Smooth muscle cell (in vitro differentiated cells): ENCODE measurements around the gene KDM4B. TPM values are rescaled to one million over a fixed set of nuclear protein-coding genes. Genes with fewer than 3 reads are reported as not detected.

Experiments
- DNase-seq: peaks from one replicate; lab custom pipeline; 2025; ENCODE audit not compliant: unreplicated experiment; lab: John Stamatoyannopoulos, UW
- H2AFZ ChIP-seq: fragments of 200-600 bp; sonication (generic); 2 replicates; pipeline ENCODE4 v1.6.0; 2016; ENCODE audit warnings: antibody characterized with exemption, low read depth, mild to moderate bottlenecking
- H3F3A ChIP-seq: fragments of 200-600 bp; sonication (generic); 2 replicates; pipeline ENCODE4 v1.6.0; 2017; ENCODE audit warnings: antibody characterized with exemption, low read depth
- H3K27ac ChIP-seq: fragments of 200-600 bp; sonication (generic); 2 replicates; pipeline ENCODE4 v1.5.1; 2016; ENCODE audit warnings: low read depth, mild to moderate bottlenecking
- H3K27me3 ChIP-seq: fragments of 200-600 bp; sonication (generic); 2 replicates; pipeline ENCODE4 v1.6.1; 2016; ENCODE audit warnings: low read depth, mild to moderate bottlenecking
- H3K36me3 ChIP-seq: fragments of 200-600 bp; sonication (generic); 2 replicates; pipeline ENCODE4 v1.5.1; 2016; ENCODE audit warnings: low read depth
- H3K4me1 ChIP-seq: fragments of 200-600 bp; sonication (generic); 2 replicates; pipeline ENCODE4 v1.5.1; 2016; ENCODE audit warnings: low read depth
- H3K4me2 ChIP-seq: fragments of 200-600 bp; sonication (generic); 2 replicates; pipeline ENCODE4 v1.6.0; 2016; ENCODE audit warnings: mild to moderate bottlenecking
- H3K4me3 ChIP-seq: fragments of 200-600 bp; sonication (generic); 2 replicates; pipeline ENCODE4 v1.5.1; 2016; ENCODE audit warnings: mild to moderate bottlenecking
- H3K79me2 ChIP-seq: fragments of 200-600 bp; sonication (generic); 2 replicates; pipeline ENCODE4 v1.6.0; 2016; ENCODE audit warnings: low read depth, mild to moderate bottlenecking
- H3K9ac ChIP-seq: fragments of 200-600 bp; sonication (generic); 2 replicates; pipeline ENCODE4 v1.6.0; 2016; ENCODE audit warnings: low read depth
- H3K9me3 ChIP-seq: fragments of 200-600 bp; sonication (generic); replicated peaks from 2 replicates; pipeline ENCODE4 v1.5.1; 2016; ENCODE audit warnings: low read depth
- H4K20me1 ChIP-seq: fragments of 200-600 bp; sonication (generic); 2 replicates; pipeline ENCODE4 v1.6.0; 2016; ENCODE audit warnings: low read depth
- WGBS: methylation state at CpG from one replicate; pipeline ENCODE4 v1.1.7; 2016; ENCODE audit warnings: low lambda C conversion rate; 5-methylcytosine and 5-hydroxymethylcytosine counted together
- polyA plus RNA-seq: library from polyadenylated mRNA; unstranded; fragments of >200 nt; fragmentation: Nextera tagmentation; extraction: Ambion mirVana; gene quantifications from 2 replicates; pipeline ENCODE4 v1.2.1, GENCODE V29; 2016
- total RNA-seq: library from RNA; depleted of rRNA; stranded (reverse); fragments of >200 nt; gene quantifications from 2 replicates; pipeline ENCODE4 v1.2.3, GENCODE V29; 2014
- TF ChIP-seq, protein P1 (sequence below): fragments of 200-600 bp; sonication (generic); IDR thresholded peaks from 2 replicates; pipeline ENCODE4 v1.5.1; 2017; ENCODE audit warnings: borderline replicate concordance, mild to moderate bottlenecking, antibody characterized with exemption; ENCODE audit not compliant: insufficient read depth, poor library complexity, severe bottlenecking

The KDM4B gene
- total and polyA plus RNA-seq, 2 experiments from 2014 or later, result 27.9 to 32.3 TPM

- Histone ChIP-seq H3K79me2 (peaks cover 85% of the 10 kb centered on the region), H3K4me1 (peaks cover 37% of the 10 kb centered on the region), H3K9me3 (no peaks in the 10 kb centered on the region), H3K27ac (no peak overlapping the region), H3K4me2 (no peak overlapping the region), H2AFZ (no peak overlapping the region), H4K20me1 (peaks cover 100% of the 10 kb centered on the region), H3F3A (peaks cover 15% of the 10 kb centered on the region), H3K36me3 (no peaks in the 10 kb centered on the region), H3K4me3 (no peak overlapping the region), H3K9ac (no peak overlapping the region), H3K27me3 (no peaks in the 10 kb centered on the region)
- TF ChIP-seq, protein P1, sequence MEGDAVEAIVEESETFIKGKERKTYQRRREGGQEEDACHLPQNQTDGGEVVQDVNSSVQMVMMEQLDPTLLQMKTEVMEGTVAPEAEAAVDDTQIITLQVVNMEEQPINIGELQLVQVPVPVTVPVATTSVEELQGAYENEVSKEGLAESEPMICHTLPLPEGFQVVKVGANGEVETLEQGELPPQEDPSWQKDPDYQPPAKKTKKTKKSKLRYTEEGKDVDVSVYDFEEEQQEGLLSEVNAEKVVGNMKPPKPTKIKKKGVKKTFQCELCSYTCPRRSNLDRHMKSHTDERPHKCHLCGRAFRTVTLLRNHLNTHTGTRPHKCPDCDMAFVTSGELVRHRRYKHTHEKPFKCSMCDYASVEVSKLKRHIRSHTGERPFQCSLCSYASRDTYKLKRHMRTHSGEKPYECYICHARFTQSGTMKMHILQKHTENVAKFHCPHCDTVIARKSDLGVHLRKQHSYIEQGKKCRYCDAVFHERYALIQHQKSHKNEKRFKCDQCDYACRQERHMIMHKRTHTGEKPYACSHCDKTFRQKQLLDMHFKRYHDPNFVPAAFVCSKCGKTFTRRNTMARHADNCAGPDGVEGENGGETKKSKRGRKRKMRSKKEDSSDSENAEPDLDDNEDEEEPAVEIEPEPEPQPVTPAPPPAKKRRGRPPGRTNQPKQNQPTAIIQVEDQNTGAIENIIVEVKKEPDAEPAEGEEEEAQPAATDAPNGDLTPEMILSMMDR, result no peak
- WGBS, result 93% methylated on average over 18 of the region's 18 CpGs
- no peak for DNase-seq
These were observed 15.6 kb downstream of the KDM4B start for GRCh38 chr19:4984438-4984990.

DNA sequence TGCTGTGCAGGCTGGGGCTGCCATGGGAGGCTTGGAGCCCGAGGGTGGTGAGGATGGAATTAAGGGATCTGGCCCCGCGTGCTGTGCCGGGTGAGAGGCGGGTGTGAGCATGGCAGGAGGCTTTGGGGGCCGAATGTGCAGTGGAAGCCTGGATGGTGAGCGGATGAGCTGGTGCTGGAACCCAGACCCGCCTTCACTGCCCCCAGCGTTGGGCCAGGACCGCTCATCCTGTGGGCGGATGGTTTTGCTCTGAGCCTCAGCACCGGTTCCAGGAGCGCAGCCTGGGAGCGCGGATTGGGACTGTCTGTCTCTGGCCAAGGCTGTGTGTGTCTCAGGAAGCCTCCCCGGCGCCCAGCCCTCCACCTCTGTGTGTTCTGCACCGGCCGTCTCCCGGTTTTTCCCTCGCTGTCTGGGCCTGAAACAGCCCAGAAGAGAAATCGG lies 16.7 kb downstream of the KDM4B start:
- H3K4me1 ChIP-seq, result peaks cover 31% of the 10 kb centered on the region
- H4K20me1 ChIP-seq, result peaks cover 100% of the 10 kb centered on the region
- TF ChIP-seq, protein P1, result no peak
- no peak for DNase-seq
- H3K9me3 ChIP-seq, result no peaks in the 10 kb centered on the region
- no peak overlapping the region for H3K4me3 ChIP-seq
- H3K27me3 ChIP-seq, result no peaks in the 10 kb centered on the region
- 59% methylated on average over 22 of the region's 22 CpGs for WGBS
- peaks cover 85% of the 10 kb centered on the region for H3K79me2 ChIP-seq
- H2AFZ ChIP-seq, result no peak overlapping the region
- no peak overlapping the region for H3K9ac ChIP-seq
- peaks cover 24% of the 10 kb centered on the region for H3F3A ChIP-seq
- H3K4me2 ChIP-seq, result peak overlapping the region; percentile 48
- no peaks in the 10 kb centered on the region for H3K36me3 ChIP-seq
- no peak overlapping the region for H3K27ac ChIP-seq

DNA sequence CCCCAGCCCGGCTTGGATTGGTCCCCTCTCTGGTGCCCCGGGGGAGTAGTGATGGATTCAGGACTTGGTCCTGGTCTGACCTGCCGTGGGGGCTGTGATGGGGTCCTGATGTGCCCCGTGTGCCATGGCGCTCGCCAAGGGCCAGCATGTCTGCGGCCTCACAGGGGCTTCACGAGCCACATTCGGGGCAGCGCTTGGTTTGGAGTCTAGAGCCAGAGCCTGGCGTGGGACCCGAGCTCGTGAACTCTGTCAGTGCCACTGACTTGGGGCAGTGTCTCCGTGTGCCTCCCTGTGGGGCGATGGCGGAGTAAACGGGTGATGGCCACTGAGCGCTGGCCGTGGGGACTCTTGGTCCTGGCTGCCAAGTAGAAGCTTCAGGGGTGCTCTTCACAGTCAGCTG lies 17.1 kb downstream of the KDM4B start:
- peak overlapping the region; percentile 83 for H3K27ac ChIP-seq
- H3K9me3 ChIP-seq, result no peaks in the 10 kb centered on the region
- peaks cover 31% of the 10 kb centered on the region for H3K4me1 ChIP-seq
- no peak overlapping the region for H3K4me3 ChIP-seq
- no peak overlapping the region for H3K9ac ChIP-seq
- DNase-seq, result no peak
- H3K27me3 ChIP-seq, result no peaks in the 10 kb centered on the region
- H3K36me3 ChIP-seq, result no peaks in the 10 kb centered on the region
- peak overlapping the region; percentile 68 for H3K4me2 ChIP-seq
- H3K79me2 ChIP-seq, result peaks cover 85% of the 10 kb centered on the region
- H3F3A ChIP-seq, result peaks cover 26% of the 10 kb centered on the region
- no peak overlapping the region for H2AFZ ChIP-seq
- TF ChIP-seq, protein P1, result no peak
- WGBS, result 95% methylated on average over 19 of the region's 19 CpGs
- peaks cover 100% of the 10 kb centered on the region for H4K20me1 ChIP-seq

GRCh38 chr19:4986471-4986891 lies 17.6 kb downstream of the KDM4B start:
- Histone ChIP-seq H3K4me3 (no peak overlapping the region), H3K36me3 (no peaks in the 10 kb centered on the region), H3K79me2 (peaks cover 85% of the 10 kb centered on the region), H3K4me2 (peak overlapping the region; percentile 68), H3K9me3 (no peaks in the 10 kb centered on the region), H3K4me1 (peaks cover 31% of the 10 kb centered on the region), H3F3A (peaks cover 29% of the 10 kb centered on the region), H4K20me1 (peaks cover 100% of the 10 kb centered on the region), H3K9ac (no peak overlapping the region), H3K27me3 (no peaks in the 10 kb centered on the region), H2AFZ (no peak overlapping the region), H3K27ac (peak overlapping the region; percentile 83)
- 83% methylated on average over 16 of the region's 19 CpGs for WGBS
- DNase-seq, result no peak
- TF ChIP-seq, protein P1, result no peak
